Liver (tissue), 9 donors: ENCODE results near the gene ANKRD49. TPM values are rescaled to one million over a fixed set of nuclear protein-coding genes. Genes with fewer than 3 reads are reported as not detected.

Experiments used
- DNase-seq: peaks from one replicate; pipeline ENCODE4 v3.0.0-alpha.2; 2017; ENCODE audit warnings: low spot score
- H3K27ac ChIP-seq, 2 donors: one replicate each; pipeline ENCODE4 v1.7.0; 2013; ENCODE audit warnings: inconsistent platforms in 2 of 2, low read length in 2 of 2, control low read depth in 1 of 2, low read depth in 1 of 2, mild to moderate bottlenecking in 1 of 2
- H3K27me3 ChIP-seq, 4 donors: one replicate each; pipeline versions ENCODE4 v1.6.1 to v1.7.0; 2013; ENCODE audit warnings: low read length in 3 of 4, inconsistent platforms in 1 of 4, mild to moderate bottlenecking in 1 of 4, moderate library complexity in 1 of 4; ENCODE audit not compliant: control insufficient read depth in 4 of 4, insufficient read depth in 4 of 4
- H3K36me3 ChIP-seq, 4 donors: one replicate each; pipeline versions ENCODE4 v1.6.1 to v1.7.0; 2013; ENCODE audit warnings: low read length in 3 of 4, mild to moderate bottlenecking in 3 of 4, low read depth in 1 of 4, moderate library complexity in 1 of 4; ENCODE audit not compliant: control insufficient read depth in 4 of 4, insufficient read depth in 3 of 4
- H3K4me1 ChIP-seq, 4 donors: one replicate each; pipeline versions ENCODE4 v1.6.1 to v1.7.0; 2013; ENCODE audit warnings: low read length in 3 of 4, mild to moderate bottlenecking in 3 of 4, moderate library complexity in 1 of 4; ENCODE audit not compliant: control insufficient read depth in 4 of 4, insufficient read depth in 4 of 4
- H3K4me3 ChIP-seq, 3 donors: one replicate each; pipeline versions ENCODE4 v1.6.1 to v1.7.0; 2013; ENCODE audit warnings: low read length in 3 of 3, control low read depth in 1 of 3, low read depth in 1 of 3, mild to moderate bottlenecking in 1 of 3
- H3K9ac ChIP-seq, 2 donors: one replicate each; pipeline ENCODE4 v1.7.0; 2013; ENCODE audit warnings: low read length in 2 of 2, mild to moderate bottlenecking in 2 of 2, moderate library complexity in 2 of 2, control low read depth in 1 of 2, low read depth in 1 of 2
- H3K9me3 ChIP-seq, 4 donors: one replicate each; pipeline versions ENCODE4 v1.6.1 to v1.7.0; 2013; ENCODE audit warnings: low read length in 3 of 4; ENCODE audit not compliant: control insufficient read depth in 4 of 4
- ATF3 ChIP-seq: IDR thresholded peaks from 2 replicates; pipeline ENCODE4 v1.6.1; 2016; ENCODE audit warnings: antibody characterized with exemption
- EGR1 ChIP-seq, 2 donors: IDR thresholded peaks; 2 replicates each; pipeline ENCODE4 v1.6.1; 2016 to 2018; ENCODE audit warnings: antibody characterized with exemption in 2 of 2, low read depth in 2 of 2
- FOXA1 ChIP-seq: IDR thresholded peaks from 2 replicates; pipeline ENCODE4 v1.6.1; 2016; ENCODE audit warnings: antibody characterized with exemption
- FOXA2 ChIP-seq: IDR thresholded peaks from 2 replicates; pipeline ENCODE4 v1.6.1; 2016; ENCODE audit warnings: antibody characterized with exemption
- GABPA ChIP-seq, 2 donors: IDR thresholded peaks in 1 of 2; conservative IDR thresholded peaks in 1 of 2; 2 replicates each; pipeline ENCODE4 v1.6.1; 2016; ENCODE audit warnings: antibody characterized with exemption in 2 of 2, mild to moderate bottlenecking in 1 of 2, moderate library complexity in 1 of 2
- HNF4A ChIP-seq, 2 donors: conservative IDR thresholded peaks; 2 replicates each; pipeline ENCODE4 v1.6.1; 2016; ENCODE audit warnings: antibody characterized with exemption in 2 of 2, mild to moderate bottlenecking in 2 of 2
- HNF4G ChIP-seq: IDR thresholded peaks from 2 replicates; pipeline ENCODE4 v1.6.1; 2016; ENCODE audit warnings: antibody characterized with exemption
- JUND ChIP-seq, 2 donors: IDR thresholded peaks; 2 replicates each; pipeline ENCODE4 v1.6.1; 2016; ENCODE audit warnings: antibody characterized with exemption in 2 of 2
- MAX ChIP-seq: IDR thresholded peaks from 2 replicates; pipeline ENCODE4 v1.6.1; 2016; ENCODE audit warnings: antibody characterized with exemption
- NR2F2 ChIP-seq: IDR thresholded peaks from 2 replicates; pipeline ENCODE4 v1.6.1; 2016; ENCODE audit warnings: antibody characterized with exemption
- RAD21 ChIP-seq, 2 donors: IDR thresholded peaks; 2 replicates each; pipeline ENCODE4 v1.6.1; 2016; ENCODE audit warnings: antibody characterized with exemption in 2 of 2, mild to moderate bottlenecking in 2 of 2
- REST ChIP-seq: IDR thresholded peaks from 2 replicates; pipeline ENCODE4 v1.6.1; 2016; ENCODE audit warnings: antibody characterized with exemption, mild to moderate bottlenecking
- RXRA ChIP-seq, 2 donors: IDR thresholded peaks; 2 replicates each; pipeline ENCODE4 v1.6.1; 2017 to 2018; ENCODE audit warnings: antibody characterized with exemption in 2 of 2, mild to moderate bottlenecking in 1 of 2
- SP1 ChIP-seq: IDR thresholded peaks from 2 replicates; pipeline ENCODE4 v1.6.1; 2018; ENCODE audit warnings: antibody characterized with exemption, mild to moderate bottlenecking
- TAF1 ChIP-seq: conservative IDR thresholded peaks from 2 replicates; pipeline ENCODE4 v1.6.1; 2016; ENCODE audit warnings: antibody characterized with exemption, mild to moderate bottlenecking
- ZBTB33 ChIP-seq: IDR thresholded peaks from 2 replicates; pipeline ENCODE4 v1.6.1; 2016; ENCODE audit warnings: antibody characterized with exemption
- polyA plus RNA-seq, 2 donors: library from polyadenylated mRNA; stranded (reverse) in 1 of 2; unstranded in 1 of 2; fragments of 200-250 nt in 1 of 2; fragments of >200 nt in 1 of 2; fragmentation: Nextera tagmentation in 1 of 2; extraction: Ambion mirVana in 1 of 2; gene quantifications; one replicate each; pipeline versions ENCODE4 v1.2.1 to v1.2.3, GENCODE V29; 2013 to 2015
- total RNA-seq, 2 donors: library from RNA; depleted of rRNA; stranded (reverse); fragments of >200 nt; gene quantifications; one replicate each; pipeline ENCODE4 v1.2.3, GENCODE V29; 2014
- TF ChIP-seq, protein P1 (sequence below): fragments of 150-350 bp; IDR thresholded peaks from 2 replicates; pipeline ENCODE4 v1.5.1; 2017; ENCODE audit warnings: improper control_type of control experiment, low read depth, low read length; ENCODE audit not compliant: missing input control
- donor health status: healthy.
- donor health status: healthy.
- donor health status: healthy.
- donor health status: healthy.
- donor health status: healthy.

The ANKRD49 gene
- total and polyA plus RNA-seq, 4 donors, result 5.4 to 12.3 (median 9.8) TPM

DNA sequence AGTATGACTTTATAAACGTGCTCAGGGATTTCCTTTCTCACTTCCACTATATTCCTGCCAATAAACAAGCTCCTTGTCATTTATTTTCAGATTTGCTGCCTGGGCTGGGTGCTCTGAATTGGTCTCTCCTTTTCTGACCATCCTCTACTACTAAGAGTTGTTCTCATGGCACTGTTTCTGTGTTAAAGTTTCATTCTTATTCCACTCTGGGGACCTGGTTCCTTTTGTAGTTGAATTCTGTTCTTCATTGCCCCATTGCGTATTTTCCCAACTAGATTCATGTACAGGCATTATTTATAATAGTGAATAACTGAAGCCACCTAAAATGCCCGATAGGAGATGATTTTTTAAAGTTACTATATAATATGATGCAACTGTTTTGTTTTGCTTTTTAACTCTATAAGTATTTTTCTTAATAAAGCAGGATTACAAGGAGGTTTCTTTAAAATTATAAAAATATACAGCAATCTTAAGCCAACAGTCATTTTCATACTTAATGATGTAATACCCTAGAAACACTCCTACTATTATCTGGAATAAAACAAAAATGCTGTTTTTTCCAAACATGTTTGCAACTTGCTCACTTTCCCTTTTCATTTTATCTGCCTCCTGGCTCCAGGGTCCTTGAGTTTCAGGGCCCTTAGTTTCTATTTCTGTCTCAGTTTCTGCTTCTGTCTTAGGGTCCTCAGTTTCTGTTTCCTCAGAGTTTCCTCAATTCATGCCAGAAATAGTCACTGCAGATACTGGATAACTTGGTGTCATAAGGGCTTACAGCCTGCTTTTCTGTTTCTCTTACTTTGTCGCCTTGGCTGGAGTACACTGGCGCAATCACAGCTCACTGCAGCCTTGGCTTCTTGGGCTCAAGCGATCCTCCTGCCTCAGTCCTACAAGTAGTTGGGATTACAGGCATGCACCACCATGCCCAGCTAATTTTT lies 40.2 kb downstream of the ANKRD49 start (continued):
- no peak for TF ChIP-seq REST
- TF ChIP-seq RXRA (IDR thresholded peaks at IDR 0.05), result no peak
- no peak for TF ChIP-seq MAX
- TF ChIP-seq FOXA2, result no peak

DNA sequence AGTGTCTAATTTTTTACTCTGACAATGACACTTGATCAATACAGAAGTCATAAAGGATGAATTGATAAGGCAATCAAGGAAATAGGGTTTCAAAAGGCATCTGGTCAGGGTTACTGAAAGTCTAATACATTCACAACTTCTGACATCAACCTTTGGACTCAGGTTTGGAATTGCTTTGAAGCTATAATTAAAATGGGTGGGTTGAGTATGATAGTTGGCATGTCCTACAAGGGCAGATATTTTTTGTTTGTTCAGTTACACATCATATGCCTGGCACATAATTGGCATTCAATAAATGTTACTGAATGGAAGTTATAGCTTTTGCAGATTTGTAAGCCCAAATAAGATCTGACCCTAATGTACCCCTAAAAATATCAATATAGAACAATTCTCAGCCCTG lies 42.6 kb downstream of the ANKRD49 start:
- no peak overlapping the region for H3K27ac ChIP-seq
- TF ChIP-seq HNF4A (conservative IDR thresholded peaks at IDR 0.05), result no peak
- TF ChIP-seq SP1, result no peak
- no peak for TF ChIP-seq TAF1
- TF ChIP-seq FOXA2, result no peak
- TF ChIP-seq ATF3, result no peak
- no peak for TF ChIP-seq FOXA1
- no peak for TF ChIP-seq EGR1 (IDR thresholded peaks at IDR 0.05; ENCODE audit: low read depth in 2 of 2)
- no peak for TF ChIP-seq GABPA (IDR thresholded peaks at IDR 0.05 in 1 of 2, conservative IDR thresholded peaks at IDR 0.05 in 1 of 2)
- no peak for TF ChIP-seq RAD21 (IDR thresholded peaks at IDR 0.05)
- no peak for TF ChIP-seq NR2F2
- TF ChIP-seq, protein P1, sequence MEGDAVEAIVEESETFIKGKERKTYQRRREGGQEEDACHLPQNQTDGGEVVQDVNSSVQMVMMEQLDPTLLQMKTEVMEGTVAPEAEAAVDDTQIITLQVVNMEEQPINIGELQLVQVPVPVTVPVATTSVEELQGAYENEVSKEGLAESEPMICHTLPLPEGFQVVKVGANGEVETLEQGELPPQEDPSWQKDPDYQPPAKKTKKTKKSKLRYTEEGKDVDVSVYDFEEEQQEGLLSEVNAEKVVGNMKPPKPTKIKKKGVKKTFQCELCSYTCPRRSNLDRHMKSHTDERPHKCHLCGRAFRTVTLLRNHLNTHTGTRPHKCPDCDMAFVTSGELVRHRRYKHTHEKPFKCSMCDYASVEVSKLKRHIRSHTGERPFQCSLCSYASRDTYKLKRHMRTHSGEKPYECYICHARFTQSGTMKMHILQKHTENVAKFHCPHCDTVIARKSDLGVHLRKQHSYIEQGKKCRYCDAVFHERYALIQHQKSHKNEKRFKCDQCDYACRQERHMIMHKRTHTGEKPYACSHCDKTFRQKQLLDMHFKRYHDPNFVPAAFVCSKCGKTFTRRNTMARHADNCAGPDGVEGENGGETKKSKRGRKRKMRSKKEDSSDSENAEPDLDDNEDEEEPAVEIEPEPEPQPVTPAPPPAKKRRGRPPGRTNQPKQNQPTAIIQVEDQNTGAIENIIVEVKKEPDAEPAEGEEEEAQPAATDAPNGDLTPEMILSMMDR, result no peak
- no peak for TF ChIP-seq ZBTB33
- no peak for TF ChIP-seq JUND (IDR thresholded peaks at IDR 0.05)
- TF ChIP-seq RXRA (IDR thresholded peaks at IDR 0.05), result no peak
- no peak for TF ChIP-seq MAX
- TF ChIP-seq REST, result no peak
- no peak for TF ChIP-seq HNF4G
- H3K4me3 ChIP-seq, result no peak overlapping the region
- no peaks in the 10 kb centered on the region for H3K9me3 ChIP-seq
- no peaks in the 10 kb centered on the region for H3K36me3 ChIP-seq
- H3K9ac ChIP-seq, result no peak overlapping the region
- H3K27me3 ChIP-seq, result no peaks in the 10 kb centered on the region
- no peak for DNase-seq
- no peaks in the 10 kb centered on the region for H3K4me1 ChIP-seq
